ENCODE measurements around the gene TRAF5.

Gene TRAF5

GRCh38 chr1:211420845-211421454 is 94.3 kb downstream of the TRAF5 start:
- FAIRE-seq (no peak), DNase-seq (ENCODE audit: insufficient read length, low spot score) (no peak)
- TF ChIP-seq CTCF (IDR thresholded peaks at IDR 0.05; ENCODE audit: insufficient read depth, missing control alignments) = no peak

- TF ChIP-seq CTCF (IDR thresholded peaks at IDR 0.05; ENCODE audit: insufficient read depth, missing control alignments) = no peak
- no peak for FAIRE-seq
- no peak for DNase-seq (ENCODE audit: insufficient read length, low spot score)
Measured at GRCh38 chr1:211424018-211424417, 97.4 kb downstream of the TRAF5 start.

All from D721Med (cell line).